ENCODE measurements around the gene DMRTB1.

The DMRTB1 gene

DNA sequence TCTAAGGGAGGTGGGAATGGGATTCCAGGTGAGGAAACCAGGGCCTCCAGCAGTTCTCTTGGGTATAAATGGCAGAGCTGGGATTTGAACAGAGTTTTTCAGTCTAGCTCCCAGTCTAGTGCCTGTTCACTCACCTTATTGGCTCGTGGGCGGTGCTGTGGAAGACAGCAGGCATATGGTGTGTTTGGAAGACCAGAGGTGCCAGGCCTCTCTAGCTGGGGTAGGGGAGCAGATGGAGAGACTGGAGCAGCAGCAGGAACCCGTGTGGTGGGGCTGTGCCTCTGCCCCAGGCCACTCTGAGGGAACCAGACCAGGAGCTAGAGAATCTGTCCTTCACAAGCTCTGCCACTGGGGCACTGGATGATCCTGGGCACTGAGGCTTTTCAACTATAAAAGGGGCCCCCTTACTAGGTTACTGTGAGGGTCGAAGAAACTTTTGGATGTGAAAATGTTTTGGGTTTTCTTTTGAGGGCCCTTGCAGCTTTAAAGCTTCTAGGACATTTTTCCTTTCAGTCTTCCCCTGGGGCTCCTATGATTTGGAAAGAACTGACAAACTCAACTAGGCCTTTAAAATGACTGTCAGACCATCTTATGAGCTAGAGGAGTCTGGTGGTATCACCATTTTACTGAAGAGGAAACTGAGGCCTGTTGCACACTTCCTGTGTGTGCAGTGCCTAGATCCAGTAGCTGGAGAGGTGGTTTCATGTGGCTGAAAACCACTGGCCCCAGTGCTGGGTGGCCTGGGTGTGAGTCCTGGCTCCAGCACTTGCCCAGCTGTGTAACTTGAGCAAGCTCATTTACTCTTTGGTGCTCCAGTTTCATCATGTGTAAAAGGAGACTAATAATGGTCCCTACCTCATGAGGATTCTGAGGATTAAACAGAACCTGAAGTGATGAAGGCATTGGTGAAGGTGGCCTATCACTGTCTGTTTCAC, 6.1 kb downstream of the DMRTB1 start:
- no peak for DNase-seq

DNA sequence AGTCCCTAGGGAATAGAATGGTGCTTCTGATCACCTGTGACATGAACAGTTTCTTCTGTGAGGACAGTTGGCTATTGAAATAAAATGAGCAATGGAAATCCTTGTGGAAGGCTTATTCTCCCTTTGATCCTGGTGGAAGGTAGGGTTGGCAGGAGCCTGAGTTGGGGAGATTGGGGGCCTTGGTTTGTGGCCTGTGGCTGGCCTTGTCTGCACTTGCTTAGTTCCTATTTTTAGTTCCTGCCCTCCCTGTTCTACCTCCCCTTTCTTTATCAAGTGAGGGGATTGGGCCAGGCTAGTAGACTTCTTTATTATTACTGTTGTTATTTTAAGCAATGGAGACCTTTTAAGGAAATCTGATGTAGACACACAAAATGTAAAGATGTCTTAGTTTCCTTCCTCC, 8.2 kb downstream of the DMRTB1 start:
- peak; percentile 56 to 68 for DNase-seq

DNA sequence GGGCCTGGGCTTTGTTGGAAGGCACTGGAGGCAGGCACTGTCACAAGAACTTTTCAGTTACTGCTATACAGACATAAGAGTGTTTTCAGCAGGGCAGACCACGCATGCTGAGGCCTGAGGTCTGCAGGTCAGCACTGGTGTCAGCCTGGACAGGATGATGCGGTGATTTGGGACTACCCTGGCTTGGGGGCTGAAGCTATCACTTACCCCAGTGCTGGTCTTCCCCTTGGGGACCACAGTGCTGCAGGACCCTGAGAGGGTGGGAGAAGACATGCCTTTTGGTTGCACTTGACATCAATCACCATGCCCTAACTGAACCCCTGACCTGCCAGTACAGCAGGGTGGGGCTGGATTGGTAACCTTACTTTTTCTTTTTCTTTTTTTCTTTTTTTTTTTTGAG, 9.2 kb downstream of the DMRTB1 start:
- DNase-seq = no peak

DNA sequence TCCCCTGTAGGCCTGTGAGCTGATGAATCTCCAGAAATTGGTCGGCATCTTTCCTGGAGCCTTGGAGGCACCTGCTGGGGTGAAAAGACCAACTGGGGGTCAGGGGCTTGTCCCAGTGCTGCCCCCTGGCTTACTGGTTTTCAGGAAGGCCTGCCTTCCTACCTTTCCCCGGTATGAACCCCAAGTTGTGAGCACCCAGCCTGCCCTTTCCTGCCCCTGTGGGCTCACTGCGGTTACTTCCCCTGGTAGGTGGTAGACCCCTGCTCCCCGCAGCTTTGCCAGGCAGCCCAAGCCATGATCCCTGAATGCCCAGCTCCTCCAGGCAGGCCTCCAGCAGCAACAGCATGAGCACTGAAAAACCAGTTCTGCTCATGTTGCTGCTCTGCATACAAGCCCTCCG, 10.2 kb downstream of the DMRTB1 start:
- DNase-seq = no peak

DNA sequence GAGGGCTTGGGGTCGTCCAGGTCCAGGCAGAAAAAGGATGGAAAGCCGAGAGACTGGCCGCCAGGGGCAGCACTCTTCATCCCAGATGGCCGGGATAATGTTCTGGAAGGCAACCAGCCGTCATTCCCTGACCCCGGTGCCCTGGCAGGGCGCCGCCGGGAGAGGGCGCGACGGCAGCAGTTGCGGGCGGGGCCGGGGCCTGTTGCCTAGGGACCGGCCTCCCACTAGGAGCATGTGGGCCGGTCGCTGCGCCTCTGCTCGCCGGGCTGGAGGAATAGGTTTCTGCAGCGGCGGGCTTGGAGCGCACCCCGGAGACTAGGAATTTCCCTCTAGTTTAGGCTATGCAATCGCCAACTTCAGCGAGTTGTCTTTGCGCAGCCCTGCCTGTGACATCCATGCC, 11.0 kb downstream of the DMRTB1 start:
- DNase-seq = no peak

DNA sequence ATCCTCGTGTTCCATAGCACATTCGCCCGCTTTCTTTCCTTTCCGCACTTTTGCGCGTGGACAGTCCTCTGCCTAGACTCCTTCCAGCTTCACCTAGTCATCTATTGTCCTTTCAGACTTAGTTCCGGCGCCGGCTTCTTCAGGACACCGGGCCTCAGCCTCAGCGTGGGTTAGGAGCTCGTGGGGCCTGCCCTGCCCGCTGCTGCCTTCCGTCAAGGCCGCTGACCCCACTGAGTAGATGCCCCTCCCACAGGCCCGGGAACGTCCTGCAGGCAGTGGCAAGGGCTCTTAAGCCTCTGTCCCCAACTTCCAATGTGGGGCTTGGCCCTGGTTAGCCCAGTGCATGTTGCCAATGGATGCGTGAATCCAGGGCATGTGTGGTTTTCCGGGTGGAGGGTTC, 11.4 kb downstream of the DMRTB1 start:
- DNase-seq = no peak

DNA sequence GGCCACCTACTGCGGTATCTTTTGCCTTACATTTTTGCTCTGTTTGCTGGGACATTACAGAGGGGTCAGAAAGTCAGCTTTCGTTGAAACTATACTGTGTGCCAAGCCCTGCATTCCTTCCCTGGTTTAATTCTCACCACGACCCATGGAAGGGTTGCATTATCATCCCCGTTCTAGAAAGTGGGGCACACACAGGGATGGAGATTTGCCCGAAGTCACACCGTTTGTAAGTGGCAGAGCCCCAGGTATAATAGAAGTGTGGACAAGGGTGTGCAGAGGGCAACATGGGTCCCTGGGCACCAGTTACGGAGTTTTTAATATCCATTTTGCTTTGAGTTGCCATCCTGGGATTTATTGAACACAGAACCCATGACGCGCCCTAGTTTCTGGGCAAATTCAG, 11.8 kb downstream of the DMRTB1 start:
- no peak for DNase-seq

DNA sequence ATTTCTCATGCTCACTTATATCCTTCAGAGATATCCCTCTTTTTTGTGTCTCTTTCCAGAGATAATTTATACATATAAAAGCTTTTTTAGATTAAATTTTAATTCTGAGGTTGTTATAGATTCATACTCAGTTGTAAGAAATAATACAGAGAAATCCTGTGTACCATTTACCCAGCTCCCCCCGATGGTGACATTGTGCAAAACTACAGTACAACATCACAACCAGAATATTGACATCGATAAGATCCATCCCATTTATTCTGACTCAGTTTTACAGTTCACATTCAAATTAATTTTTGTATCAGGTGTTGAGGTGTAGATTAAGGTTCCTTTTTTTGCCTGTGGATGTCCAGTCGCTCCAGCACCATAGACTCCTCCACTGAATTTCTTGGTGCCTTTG, 14.3 kb downstream of the DMRTB1 start:
- DNase-seq = peak; percentile 8 to 22

DNA sequence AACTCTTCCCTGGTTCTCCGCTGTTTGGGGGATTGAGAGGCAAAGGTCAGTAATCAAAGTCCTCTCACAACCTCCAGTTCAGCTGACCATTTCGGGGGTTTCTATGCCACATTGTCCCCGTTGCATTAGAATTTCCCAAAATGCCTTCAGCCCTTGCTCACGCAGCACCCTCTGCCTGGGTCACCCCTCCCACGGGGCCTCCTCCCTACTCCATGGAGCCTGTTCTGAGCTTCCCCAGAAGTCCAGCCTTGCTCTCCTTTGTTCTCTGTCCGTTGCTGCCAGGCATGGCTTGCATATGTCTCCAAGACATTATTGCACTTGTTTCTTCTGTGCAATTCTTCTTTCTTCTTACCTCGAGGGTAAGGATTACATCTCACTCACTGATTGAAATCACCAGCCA, 16.5 kb downstream of the DMRTB1 start:
- no peak for DNase-seq

DNA sequence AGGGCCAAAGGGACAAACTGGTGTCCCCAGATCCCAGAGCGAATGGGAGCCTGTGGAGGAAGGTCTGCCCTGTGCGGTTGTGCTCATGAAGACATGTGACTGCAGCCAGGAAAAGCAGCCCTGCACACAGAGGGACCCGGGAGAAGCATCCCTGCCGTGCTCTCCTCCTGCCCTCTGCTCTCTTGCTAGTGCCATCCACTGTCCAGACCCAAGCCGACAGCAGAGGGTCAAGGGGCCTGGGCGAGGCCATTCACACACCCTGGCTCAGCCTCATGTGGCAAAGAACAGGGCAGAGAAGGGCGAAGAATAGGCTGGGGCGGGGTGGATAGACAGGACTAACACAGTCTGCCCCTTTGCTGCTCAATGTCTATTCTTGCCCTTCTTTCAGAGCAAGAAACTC, 17.4 kb downstream of the DMRTB1 start:
- no peak for DNase-seq

DNA sequence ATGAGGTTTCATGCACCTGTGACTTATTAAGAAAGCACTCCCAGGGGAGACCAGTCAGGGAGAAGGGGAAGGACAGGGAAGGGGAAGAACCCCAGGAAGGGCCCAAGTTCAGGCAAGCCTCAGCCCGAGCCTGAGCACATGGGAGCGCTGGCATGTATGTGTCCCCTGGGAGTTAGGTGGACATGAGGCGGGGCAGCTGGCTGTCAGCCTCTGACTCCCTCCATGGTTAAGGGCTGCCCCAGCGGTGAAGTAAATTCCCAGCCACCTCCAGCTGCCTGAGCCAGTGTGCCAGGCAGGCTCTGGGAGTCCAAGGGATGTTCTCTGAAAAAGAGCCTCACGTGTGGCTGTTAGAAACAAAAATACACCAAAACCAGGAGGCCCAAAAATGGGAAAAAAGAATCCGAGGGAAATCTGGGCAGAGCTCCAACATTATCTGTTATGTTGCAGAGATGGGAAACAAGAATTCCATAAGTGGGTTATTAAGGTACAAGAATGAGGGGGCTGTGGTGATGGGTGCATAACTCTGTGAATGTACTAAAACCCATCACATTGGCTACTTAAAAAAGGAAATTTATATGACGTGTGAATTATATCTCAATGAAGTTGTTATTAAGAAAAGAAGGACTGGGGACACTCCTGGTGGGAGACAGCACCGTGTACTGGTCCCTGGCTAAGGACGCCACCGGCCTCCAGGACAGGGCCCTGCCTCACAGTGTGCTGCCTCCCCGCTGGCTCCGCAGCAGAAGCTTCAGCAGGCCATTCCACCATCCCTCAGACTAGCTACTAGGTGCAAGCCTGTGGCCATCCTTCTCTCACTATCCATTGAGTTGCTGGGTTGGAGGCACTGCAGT, 18.7 kb downstream of the DMRTB1 start:
- no peak for DNase-seq

DNA sequence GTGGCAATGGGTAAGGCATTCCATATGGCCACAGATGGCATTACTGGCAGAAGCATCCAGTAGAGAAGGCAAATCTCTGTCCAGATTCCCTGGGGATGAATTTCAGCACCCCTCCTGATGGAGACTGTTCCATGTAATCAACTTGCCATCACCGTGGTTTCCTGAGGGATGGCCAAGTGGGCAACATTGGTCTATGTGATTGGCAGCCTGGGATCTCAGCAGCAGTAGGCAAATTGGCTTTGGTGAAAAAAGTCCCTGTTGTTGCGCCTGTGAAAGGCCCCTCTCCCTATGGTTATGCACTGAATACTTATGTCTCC, 19.3 kb downstream of the DMRTB1 start:
- no peak for DNase-seq

DNA sequence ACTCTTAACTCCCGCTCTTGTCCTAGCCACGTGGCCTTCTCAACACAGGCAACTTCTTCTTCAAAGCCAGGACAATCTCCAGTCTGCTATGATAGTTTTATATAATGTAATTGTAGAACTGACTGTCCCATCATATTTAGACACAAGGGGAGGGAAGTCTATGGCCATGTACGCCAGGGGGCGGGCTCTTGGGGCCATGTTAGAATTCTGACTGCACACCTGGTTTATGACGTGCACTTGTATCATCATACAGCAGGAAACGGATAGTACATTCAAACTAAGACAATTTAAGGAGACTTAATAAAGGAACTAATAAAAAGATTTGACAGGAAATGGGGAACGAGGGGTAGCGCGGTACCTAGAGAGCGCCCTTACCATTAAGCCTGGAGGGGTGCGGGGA, 21.5 kb downstream of the DMRTB1 start:
- no peak for DNase-seq

DNA sequence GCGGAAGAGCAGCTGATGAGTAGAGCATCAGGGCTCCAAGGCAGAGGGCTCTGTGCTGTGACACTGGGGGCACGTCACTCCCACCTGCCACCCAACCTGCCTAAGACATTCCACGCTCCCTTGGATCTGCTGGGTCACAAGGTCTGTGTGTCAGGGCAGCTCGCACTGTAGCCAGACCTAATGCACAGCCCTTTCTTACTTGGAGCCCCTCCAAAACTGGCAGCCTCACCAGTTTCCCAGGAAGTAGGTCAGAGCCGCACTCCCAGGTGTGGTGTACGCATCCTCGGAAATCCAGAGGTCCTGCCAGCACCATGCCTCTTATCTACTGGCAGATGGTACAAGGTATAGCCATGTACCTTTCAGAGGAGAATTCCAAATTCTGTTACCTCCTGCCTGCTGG, 22.3 kb downstream of the DMRTB1 start:
- DNase-seq = no peak

DNA sequence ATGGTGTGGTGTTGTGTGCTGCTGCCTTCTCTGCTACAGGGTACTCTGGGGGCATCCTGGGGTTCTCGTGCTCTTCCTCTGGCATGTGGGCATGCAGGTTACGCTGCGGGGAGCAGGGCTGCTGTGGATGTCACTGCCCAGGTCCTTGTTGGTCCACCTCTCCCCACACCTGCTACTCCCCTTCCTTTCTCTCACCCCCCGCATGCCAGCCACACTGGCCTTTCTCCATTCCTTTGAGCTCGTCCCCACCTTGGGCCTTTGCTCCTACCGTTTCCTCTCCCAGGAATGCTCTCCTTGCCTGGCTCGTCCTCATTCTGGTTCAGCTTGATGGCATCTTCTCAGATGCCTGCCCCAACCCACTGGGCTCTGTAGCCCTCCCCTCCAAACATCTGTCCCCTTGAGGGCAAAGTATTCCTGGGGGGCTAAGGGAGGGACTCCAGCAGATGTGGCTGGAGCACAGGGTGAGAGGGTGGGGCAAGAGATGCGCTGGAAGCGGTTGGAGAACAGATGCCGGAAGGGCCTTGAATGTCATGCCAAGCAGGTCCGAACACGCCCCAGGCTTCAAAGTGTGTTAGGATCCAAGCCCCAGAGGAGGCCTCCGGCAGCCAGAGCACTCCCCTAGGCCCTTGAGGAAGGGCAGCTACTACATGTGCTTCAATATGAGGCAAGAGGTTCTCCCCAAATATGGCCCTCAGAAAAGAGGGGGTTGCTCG, 23.4 kb downstream of the DMRTB1 start:
- DNase-seq = no peak

DNA sequence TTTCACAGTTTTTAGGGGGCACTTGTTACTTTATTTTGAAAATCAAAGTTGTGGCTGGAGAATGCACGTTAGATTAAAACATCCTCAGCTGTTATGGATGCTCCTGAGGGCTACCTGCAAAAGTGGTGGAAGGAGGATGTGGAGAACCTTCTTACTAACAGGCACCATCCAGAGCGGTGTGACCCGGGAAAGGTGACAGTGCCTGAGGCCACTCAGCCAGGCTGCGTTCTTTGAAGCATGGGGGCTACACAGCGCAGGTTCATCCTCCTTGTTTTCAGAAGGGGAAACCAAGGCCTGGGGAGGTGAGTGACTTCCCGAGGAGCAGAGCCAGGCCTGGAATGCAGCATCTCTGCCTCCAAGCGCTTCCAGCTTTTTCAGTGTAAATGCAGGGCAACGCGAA, 24.0 kb downstream of the DMRTB1 start:
- DNase-seq = no peak

DNA sequence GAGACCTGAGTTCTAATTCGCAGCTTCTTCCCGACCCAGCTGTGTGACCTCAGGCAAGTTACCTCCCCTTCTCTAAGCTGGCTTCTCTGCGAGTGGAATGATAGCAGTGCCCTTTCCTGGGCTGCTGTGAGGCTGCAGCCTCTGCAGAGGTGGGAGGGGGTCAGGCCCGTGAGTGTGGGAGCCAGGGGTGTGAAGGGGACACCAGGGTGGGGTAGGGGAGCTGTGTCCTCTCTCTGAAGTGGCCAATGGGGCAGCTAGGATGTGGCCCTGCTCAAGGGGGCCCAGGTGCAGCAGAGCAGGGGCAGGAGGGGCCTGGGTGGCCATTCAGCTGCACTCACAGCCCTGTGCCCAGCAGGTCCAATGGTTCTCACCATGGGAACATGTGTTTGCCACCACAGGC, 24.5 kb downstream of the DMRTB1 start:
- no peak for DNase-seq

DNA sequence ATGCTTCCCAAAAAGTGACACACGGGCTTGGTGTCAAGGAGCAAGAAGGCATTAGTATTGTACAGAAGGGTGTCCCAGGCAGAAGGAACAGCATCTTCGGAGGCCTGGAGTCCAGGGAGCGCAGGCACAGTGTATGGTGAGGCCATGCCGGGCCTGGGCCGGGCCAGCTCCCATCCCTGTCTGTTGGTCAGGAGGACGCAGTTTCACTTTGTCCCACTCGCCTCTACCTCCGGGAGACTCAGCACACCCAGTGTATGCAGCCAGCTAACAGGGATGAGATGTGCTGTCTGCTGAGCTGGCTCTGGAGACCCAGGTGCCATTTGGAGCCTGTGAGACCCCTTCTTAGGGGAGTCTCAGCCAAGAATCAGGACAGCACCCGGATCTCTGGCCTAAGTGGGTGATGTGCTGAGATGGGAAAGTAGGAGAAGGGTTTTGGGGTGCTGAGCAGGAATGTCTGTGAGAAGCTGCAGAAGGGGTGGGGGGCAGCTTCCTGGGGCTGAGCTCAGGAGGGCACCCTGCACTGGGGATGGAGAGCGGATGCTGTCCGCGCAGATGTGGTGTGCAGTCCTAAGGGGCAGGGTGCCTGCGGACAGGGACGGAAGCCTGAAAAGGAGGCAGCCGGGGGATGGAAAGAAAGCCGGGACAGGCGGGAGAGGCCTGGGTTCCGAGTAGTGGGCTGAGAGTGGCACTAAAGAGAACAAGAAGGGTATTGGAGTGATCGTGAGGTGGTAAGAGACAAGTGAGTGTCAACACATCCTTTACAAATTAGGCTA, 25.7 kb downstream of the DMRTB1 start:
- DNase-seq = no peak

DNA sequence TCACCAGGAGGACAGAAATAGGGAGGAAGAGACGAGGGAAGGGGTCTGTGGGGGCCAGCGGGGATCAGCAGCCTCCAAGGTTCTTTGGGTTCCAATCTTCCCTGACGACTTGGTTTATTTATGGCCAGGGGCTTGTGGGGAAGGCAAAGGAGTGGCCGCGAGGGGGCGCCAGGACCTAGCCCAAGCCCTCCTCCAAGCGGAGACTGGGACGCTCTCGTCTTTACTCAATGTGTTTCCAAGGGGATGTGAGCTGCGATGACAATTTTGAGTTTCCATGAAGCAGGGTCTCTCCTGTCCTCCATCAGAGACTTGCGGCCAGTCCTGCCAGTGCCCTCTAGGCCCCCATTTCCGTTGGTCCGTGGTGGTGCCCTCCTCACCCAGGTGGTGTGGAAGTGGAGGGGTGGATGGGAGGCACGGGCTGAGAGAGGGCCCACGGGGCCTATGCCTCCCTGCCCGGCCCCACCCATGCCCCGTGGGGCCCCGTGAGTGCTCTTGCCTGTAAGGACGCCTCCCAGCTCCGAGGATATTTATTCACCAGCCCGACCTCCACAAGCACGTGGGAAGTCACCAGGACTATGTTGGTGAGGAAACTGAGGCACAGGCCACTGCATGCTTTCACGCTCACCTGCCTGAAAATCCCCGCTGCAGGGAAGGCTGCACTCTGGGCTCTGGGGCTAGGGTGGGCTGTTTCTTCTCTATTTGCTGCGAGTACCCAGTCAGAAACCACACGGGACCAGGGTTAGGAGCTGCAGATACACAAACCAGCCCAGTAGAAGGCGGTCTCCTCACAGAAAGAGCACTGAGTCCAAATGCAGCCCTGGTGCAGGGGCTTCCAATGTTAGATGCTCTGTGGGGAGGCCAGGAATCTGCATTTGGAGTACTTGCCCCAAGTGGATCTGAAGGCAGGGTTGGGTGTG, 26.5 kb downstream of the DMRTB1 start:
- DNase-seq = peak; percentile 83 to 89

DNA sequence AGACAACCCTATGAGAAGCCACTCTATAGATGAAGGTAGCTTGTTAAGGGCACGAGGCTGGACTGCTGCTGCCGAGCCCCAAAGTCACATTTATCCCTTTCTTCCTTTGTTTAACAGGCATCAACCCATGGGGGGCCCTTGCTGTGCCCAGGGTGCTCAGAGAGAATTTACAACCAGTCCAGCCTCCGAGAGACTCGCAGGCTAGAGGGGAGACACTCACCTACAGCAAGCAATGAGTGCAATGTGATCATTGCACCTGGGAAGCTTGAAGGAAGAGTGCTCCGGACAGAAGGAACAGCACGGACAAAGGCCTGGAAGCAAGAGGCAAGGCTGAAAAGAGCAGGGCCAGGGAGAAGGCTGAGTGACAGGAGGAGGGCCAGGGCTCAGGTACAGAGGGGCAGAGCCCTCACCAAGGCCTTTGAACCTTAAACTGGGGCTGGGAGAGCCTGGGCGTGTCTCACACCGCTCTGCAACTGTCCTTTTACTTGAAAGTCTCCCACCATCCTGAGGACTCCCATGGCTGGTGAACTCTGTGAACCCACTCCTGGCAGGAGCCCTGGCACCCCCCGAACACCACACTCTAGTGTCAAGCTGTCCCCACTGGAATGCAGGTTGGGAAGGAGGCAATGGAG, 27.3 kb downstream of the DMRTB1 start:
- no peak for DNase-seq

DNA sequence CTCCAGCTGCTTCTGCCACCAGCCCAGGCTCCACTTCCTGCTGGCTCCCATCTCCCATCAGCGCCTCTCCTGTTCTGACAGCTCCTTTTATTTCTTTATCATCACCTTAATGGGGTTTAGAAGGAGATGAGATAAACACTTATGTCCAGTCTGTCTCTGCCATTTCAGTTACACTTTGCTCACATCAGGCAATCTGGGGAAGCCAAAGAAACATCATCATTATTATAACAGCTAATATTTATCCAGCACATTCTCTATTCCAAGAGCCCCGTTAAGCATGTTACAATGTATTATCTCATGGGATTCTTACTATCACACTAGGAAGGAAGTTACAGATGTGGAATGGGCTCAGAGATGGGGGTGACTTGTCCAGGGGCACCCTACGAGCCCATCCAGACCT, 31.2 kb downstream of the DMRTB1 start:
- DNase-seq = no peak

Measured in Kasumi-1 (cell line).